Epidermal melanocyte (primary cell): ENCODE data around the gene GFOD1.
"Not testable (repeated sequence)": the region's sequence is repeated elsewhere in the genome, so short reads cannot be mapped to it uniquely, and the experiment has no call there.

Experiments
- DNase-seq: peaks from one replicate; pipeline ENCODE4 v3.0.0; 2011; ENCODE audit warnings: low spot score; ENCODE audit not compliant: insufficient read length

The GFOD1 gene

GRCh38 chr6:13445005-13445743 is 42.2 kb downstream of the GFOD1 start:
- no peak for DNase-seq

- DNase-seq, result no peak
These were observed 42.8 kb downstream of the GFOD1 start for GRCh38 chr6:13444604-13445003.

DNA sequence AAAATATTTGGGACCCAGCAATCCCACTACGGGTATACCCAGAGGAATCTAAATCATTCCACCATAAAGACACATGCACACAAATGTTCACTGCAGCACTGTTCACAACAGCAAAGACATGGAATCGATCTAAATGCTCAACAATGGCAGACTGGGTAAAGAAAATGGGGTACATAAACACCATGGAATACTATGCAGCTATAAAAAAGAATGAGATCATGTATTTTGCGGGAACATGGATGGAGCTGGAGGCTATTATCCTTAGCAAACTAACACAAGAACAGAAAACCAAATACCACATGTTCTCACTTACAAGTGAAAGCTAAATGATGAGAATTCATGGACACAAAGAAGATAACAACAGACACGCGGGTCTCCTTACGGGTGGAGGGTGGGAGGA is 43.4 kb downstream of the GFOD1 start:
- DNase-seq, result not testable (repeated sequence)

GRCh38 chr6:13441778-13442177 is 45.6 kb downstream of the GFOD1 start:
- DNase-seq, result no peak

DNA sequence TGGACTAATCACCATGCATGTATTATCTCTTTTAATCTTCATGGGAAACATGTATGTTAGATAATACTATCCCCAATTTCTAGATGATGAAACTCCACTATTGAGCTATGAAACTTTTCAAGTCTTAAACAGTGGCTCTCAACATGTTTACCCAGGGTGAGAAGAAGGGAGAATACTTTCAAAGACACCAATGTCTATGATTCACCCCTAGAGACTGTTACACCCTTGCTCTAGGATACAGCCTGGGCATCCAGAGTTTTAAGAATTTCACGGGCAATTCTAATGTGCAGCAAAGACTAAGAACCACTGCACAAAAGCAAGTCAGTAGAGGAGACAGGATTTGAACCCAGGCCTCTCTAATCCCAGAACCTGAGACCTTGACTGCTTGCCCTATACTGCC is 47.8 kb downstream of the GFOD1 start:
- DNase-seq, result no peak

- no peak for DNase-seq
These were observed 49.3 kb downstream of the GFOD1 start for GRCh38 chr6:13438126-13438525.

DNA sequence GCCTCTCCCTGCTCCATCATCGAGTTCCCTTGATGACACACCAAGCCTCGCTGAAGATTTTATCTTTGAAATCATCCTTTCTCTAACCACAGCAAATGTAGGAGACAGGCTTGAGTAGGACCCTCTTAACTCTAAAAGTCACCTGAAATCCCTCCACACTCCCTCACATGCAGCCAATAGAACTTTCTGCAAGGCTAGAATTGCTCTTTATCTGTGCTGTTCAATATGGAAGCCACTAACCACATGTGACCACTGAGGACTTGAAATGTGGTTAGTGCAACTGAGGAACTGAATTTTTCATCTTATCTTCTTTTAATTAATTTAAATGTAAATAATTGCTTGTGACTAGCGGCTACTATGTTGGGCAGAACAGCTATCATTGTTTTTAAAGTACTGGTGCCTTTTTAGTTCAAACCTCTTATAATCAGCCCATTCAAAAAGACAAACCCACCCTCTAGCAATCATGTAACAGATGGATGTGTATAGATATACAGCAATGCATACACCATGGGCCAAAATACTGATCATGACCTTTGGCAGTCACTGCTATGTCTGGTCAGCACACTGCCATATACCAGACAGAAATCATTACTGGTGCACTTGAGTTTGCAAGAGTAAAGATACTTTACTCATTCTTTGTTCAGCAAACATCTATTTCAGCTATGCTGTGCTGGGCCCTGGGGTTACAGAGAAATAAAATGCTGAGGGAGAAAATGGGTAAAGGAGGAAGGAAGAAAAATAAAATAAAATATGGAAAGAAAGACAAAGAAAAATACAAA is 50.0 kb downstream of the GFOD1 start:
- DNase-seq, result no peak

DNA sequence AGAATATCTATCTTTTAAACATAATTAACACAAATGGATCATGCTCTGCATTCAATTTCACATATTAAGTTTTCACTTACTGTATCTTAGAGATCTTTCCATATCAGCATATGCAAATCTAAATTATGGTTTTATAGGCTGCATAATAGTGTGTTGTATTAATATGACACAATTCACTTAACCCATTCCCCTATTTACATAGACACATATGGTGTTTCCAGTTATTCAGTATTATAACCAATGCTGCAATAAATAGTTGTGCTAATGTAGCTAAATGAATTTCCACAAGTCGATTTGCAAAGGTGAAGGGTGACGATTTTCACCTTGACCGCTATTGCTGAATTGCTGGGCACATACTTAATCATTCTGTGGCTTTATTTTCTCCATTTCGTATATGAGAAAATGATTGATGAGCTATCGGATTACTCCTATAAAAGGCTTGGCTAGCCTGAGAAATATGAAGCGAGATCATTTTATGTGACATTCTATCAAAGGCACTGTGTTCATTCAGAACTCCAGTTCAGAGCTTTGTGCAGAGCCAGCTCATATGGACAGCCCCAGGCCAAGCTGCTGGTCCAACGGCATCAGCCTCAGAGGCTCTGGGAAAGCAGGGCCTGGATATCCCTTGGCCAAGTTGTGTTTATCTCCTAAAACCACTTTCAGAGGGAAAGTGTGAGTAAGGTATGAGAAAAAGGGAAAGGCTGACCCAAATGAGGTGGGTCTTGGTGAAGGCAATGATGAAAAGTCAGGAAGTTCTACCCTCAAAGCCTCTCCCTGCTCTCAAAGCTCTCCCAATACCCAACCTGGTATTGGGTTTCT is 50.8 kb downstream of the GFOD1 start:
- DNase-seq, result no peak

GRCh38 chr6:13435477-13436246 is 51.7 kb downstream of the GFOD1 start:
- DNase-seq, result no peak

DNA sequence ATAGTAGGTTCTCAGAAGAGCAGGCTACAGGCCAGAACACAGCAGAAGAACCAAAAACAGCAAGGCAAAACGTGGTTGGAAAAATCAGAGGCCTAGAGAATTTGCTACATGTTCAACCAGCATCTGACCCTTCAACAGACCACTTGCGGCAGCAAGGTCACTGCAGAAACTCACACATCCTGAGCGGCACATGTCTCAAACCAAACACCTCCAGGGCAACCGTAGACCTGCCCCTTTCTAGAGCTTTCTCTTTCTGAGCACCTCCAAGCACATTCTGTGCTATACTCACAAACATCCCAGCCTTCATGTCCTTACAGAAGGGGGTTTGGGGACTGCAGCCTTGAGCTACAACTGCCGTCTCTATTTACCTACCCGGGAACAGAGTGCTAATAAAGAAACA is 52.6 kb downstream of the GFOD1 start:
- DNase-seq, result no peak

DNA sequence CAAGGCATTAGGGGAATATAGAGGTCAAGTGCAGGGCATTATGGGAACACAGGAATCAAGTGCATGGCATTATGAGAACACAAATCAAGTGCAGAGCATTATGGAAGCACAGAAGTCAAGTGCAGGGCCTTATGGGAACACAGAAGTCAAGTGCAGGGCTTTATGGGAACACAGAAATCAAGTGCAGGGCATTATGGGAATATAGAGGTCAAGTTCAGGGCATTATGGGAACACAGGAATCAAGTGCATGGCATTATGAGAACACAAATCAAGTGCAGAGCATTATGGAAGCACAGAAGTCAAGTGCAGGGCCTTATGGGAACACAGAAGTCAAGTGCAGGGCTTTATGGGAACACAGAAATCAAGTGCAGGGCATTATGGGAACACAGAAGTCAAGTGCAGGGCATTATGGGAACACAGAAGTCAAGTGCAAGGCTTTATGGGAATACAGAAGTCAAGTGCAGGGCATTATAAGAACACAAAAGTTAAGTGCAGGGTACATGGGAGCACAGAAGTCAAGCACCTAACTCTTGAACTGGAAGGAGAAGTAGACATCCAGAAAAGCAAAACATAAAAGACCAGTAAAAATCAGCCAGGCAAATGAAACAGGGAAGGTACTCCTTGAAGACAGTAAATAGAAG is 53.1 kb downstream of the GFOD1 start:
- DNase-seq, result not testable (repeated sequence)

DNA sequence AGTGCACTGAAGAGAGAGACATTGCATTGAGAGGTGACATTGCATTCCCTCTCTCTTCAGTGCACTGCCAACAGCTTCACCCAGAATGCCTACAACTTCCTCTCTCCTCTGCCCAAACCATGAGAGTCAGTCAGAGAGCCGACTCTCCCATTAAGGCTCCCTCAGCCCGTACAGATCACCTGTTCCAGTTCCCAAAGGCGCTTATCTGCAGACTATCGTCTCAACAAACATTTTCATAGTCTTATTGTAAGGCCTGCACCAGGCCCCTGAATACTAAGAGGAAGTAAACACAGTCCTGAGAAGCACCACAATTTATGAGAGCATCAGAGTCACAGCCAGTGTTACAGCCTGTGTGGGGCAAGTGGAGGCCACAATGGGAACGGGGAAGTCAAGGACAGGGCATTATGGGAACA is 53.7 kb downstream of the GFOD1 start:
- no peak for DNase-seq

- no peak for DNase-seq
These were observed 54.7 kb downstream of the GFOD1 start for GRCh38 chr6:13432526-13433184.

DNA sequence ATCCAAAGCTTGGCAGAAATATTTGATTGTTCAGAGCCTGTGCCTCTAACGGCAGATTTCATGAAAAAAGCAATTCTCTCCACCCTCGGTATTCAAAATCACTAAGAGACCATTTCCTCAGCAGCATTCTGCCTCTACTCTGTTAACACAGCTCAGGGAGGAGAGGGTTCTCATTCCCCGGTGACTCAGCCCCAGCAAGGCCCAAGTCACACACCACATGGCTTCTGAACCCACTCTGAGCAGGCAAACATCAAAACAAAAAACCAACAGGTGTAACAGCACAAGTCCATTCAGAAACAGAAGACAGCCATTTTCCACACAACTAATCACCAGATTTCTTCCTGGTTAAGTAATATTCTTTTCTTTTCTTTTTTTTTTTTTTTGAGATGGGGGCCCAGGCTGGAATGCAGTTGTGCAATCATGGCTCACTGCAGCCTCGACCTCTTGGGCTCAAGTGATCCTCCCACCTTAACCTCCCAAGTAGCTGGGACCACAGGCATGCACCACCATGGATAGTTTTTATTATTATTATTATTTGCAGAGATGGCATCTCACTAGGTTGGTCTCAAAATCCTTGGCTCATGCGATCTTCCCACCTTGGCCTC is 55.4 kb downstream of the GFOD1 start:
- no peak for DNase-seq

DNA sequence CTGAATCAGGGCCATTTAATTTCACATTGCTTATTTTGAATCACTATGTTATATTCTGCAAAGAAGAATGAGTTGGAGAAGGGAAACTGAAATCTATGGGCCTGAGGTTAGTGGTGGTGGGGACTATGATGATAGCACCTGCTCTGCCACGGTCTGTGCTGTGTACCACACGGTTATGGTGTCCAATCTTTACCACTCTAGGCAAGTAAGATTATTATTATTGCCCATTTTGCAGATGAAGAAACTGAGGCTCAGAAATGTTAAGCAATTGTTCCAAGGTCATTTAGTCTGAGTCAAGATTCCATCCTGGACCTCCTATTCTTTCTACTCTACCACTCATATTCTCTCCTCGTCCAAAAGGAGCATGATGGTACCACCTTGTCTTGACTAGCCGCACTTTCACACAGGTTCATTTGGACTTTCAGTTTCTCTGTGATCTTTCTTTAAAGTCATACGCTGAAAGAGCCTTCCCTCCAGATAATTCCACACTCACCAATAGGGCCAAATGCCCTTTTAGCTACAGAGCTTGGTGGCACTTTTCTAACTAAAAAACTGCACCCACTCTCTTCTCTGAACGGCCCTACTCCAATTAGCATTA is 56.2 kb downstream of the GFOD1 start:
- no peak for DNase-seq

- no peak for DNase-seq
These were observed 58.0 kb downstream of the GFOD1 start for GRCh38 chr6:13429406-13429753.

DNA sequence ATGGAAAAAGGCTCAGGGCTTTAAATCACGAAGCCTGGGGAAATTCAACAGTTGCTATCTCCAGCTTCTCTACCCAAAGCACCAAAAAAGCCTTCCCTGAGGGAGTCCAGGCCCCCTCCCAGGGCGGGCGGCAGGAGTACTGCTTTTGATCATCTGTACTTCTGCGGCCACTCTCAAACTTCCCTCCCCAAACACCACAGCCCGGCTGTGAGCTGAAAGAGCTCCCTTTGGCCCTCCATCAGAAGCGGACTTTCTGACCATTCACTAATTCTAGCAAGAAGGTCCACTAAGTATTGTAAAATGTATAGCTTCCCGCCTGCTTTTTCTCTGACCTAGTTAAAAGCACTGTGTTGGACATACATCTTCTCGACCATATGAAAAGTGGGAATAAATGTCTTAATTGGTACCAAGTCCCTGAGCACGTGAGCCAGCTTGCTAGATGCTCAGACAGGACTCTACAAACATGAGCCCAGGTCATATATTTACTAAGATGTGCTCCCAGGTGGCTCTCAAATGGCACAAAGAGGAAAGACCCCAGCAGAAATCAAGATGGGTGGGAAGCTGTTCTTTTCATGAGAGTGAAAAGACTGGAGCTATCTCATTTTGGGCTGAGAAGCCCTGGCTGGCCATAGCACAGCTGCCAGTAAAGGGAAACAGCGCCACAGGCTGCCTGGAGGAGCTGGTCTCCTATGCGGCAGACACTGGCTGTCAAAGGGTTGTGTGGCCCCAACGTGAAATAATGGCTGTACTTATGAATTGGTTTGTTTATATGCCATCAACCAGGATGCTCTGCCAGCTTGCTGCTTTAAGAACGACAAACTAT is 58.6 kb downstream of the GFOD1 start:
- DNase-seq, result no peak

GRCh38 chr6:13427801-13428582 is 59.4 kb downstream of the GFOD1 start:
- no peak for DNase-seq
